Hematopoietic multipotent progenitor cell treated with erythropoietin and hydrocortisone succinate and interleukin-3 and kit ligand, for 15 days (in vitro differentiated cells): Measurements from ENCODE around the gene ATRX.
"Not testable (repeated sequence)": the region's sequence is repeated elsewhere in the genome, so short reads cannot be mapped to it uniquely, and the experiment has no call there.

Experiments used
- DNase-seq: peaks from one replicate; pipeline ENCODE4 v3.0.0-alpha.2; 2015; ENCODE audit warnings: low spot score

The ATRX gene

GRCh38 chrX:77740376-77740905 is 45.6 kb downstream of the ATRX start:
- DNase-seq = no peak

DNA sequence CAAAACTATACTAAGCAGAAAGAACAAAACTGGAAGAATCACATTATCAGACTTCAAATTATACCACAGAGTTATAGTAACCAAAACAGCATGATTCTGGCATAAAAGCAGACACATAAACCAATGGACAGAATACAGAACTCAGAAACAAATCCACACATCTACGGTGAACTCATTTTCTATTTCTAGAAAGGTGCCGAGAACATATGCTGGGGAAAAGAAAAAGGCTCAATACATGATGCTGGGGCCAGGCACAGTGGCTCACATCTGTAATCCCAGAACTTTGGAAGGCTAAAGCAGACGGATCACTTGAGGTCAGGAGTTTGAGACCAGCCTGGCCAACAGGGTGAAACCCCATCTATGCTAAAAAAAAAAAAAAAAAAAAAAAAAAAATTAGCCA is 52.7 kb downstream of the ATRX start:
- DNase-seq = no peak

DNA sequence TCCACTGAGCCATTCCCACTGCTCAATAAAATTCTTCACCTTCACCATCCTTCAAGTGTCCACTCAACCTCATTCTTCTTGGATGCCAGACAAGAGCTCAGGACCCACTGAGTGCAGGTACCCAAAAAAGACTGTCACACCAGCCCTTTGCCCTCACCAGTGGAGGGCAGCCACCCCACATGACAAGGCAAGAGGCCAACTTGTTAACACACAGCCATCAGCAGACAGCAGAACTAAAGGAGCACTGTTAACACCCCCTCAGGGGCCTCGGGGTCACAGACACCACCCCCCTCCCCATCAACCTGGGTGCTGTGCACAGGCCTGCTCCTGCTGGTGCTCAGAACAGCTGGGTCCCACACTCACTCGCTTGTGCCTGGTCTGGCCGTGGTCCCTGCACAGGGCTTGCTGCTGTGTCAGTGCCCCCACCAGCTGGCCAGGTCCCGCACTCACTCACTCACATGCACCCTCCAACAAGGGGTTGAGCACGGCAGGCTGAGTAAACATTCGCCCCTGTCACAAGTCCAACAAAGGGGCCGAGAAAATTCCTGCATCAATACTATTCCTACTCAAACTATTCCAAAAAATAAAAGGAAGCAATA is 54.1 kb downstream of the ATRX start:
- no peak for DNase-seq

- not testable (repeated sequence) for DNase-seq
These were observed 59.9 kb downstream of the ATRX start for GRCh38 chrX:77726095-77726494.

- DNase-seq = no peak
These were observed 62.3 kb downstream of the ATRX start for GRCh38 chrX:77723681-77724080.

- no peak for DNase-seq
These were observed 66.6 kb downstream of the ATRX start for GRCh38 chrX:77719388-77719787.

- DNase-seq = no peak
These were observed 81.1 kb downstream of the ATRX start for GRCh38 chrX:77704881-77705280.

DNA sequence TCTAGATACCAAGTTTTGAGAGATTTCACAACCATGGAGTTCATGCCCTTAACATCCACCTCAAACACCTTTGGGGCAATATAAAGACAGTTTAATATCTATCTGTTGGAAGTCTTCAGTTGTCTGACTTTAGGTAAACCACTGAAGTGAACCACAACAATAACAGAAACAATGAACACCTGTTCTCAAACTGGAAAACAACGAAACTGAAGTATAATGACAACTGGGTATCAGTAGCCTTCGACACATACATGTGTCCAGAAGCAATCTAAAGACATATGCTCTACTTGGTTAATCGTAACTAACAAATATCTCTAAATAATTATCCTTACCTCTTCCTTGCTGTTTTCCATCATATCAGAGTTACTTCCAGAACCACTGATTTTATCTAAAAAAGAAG is 87.8 kb downstream of the ATRX start:
- no peak for DNase-seq

DNA sequence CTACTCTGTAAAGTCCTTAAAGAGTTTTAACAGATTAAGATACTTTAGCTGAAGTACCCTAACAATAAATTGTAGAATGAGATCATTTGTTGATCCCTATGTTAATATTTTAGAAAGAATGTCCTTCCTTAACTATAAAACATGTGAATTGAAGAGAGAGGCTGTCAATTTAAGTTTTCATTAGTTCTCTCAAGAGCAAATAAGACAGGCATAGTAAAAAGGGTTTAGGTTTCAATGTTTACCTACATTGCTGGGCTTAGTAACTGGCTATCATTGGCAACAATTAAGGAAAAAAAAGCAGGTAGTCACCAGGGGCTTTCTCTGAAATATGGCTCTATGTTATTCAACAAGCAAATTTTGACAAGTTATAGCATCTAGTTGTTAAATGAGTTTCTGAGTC is 91.5 kb downstream of the ATRX start:
- DNase-seq = no peak

- DNase-seq = no peak
These were observed 92.4 kb downstream of the ATRX start for GRCh38 chrX:77693594-77693993.

- DNase-seq = no peak
These were observed 94.1 kb downstream of the ATRX start for GRCh38 chrX:77691916-77692315.

DNA sequence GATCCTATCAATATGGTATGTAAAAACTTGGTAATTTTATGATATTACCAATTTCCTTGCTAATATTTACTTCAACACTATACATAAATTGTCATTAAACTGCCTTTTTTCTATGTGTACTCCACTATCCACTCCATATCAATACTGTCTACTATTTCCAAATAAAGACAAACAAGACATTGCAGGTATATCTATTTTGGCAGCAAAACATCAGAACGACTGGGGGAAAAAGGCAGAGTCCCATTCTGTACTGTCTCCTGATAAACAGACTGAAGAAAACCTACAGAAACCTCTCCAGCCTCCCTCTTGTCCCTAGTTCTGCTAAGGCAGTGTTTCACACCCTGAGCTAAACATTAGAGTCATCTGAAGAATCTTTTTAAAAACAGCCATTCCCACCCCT is 96.6 kb downstream of the ATRX start:
- no peak for DNase-seq

GRCh38 chrX:77685683-77686082 is 100.3 kb downstream of the ATRX start:
- not testable (repeated sequence) for DNase-seq

DNA sequence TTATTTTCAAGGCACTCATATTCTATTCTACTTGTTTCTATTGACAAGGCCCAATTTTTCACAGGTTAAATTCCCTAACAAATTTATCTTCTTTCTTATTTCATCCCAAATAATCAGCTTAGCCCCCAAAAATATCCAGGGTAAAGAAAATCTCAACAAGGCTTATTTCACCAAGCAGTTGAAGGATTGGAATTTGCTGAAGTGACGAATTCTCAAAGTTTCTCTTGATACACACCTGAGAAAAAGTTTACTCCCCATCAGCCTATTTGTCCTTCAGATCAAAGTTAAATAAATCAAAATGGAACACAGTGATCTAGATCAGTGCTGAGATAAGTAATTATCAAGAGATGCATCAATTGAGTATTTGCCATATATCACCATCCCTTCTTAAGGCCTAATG is 106.9 kb downstream of the ATRX start:
- DNase-seq = no peak

- DNase-seq = no peak
These were observed 110.0 kb downstream of the ATRX start for GRCh38 chrX:77675986-77676385.

- no peak for DNase-seq
These were observed 117.4 kb downstream of the ATRX start for GRCh38 chrX:77668391-77669237.

GRCh38 chrX:77658886-77659285 is 127.1 kb downstream of the ATRX start:
- DNase-seq = no peak

DNA sequence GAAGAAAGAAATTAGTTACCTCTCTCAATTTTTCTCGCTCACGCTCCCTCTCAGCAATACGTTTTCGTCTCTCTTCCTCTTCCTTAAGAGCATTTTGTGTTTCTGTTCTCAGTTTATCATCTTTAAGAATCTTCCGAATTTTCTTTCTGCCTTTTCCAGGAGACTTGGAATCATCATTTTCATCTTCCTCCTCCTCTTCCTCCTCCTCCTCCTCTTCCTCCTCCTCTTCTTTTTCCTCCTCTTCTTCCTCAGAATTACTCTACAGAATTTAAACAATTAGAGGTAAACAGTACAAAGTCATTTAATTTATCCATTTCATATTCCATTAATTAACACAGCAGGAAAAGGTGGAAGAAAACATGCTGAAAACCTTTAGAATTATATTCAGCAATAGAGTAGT is 133.9 kb downstream of the ATRX start:
- DNase-seq = no peak

DNA sequence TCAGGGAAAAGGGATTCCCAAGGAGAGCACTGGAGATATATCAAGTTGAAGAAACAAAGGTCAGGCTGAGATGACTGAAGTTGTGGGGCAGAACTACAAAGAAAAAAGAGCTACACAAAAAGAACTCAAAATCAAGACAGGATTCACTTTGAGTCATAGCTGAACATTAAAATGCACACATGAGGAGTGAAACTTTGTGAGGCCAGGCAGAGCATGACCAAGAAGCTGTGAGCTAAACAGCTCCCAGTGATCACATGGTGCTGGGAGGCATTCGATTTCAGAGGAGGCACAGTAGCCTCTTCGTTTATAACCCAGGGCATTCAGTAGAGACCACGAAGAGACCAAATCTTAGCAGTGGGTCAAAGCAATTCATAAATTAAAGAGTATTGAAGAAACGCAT is 145.3 kb downstream of the ATRX start:
- no peak for DNase-seq

DNA sequence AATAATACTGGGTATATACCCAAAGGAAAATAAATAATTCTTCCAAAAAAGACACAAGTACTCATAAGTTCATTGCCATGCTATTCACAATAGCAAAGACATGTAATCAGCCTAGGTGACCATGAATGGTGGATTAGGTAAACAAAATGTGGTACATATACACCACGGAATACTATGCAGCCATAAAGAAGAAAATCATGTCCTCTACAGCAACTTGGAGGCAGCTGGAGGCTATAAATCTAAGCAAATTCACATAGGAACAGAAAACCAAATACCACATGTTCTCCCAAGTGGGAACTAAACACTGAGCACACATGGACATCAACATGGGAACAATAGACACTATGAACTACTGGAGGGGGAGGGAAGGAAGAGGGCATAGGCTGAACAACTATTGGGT is 146.2 kb downstream of the ATRX start:
- DNase-seq = no peak

- DNase-seq = no peak
These were observed 147.6 kb downstream of the ATRX start for GRCh38 chrX:77638397-77638796.

- no peak for DNase-seq
These were observed 150.6 kb downstream of the ATRX start for GRCh38 chrX:77635373-77635772.

DNA sequence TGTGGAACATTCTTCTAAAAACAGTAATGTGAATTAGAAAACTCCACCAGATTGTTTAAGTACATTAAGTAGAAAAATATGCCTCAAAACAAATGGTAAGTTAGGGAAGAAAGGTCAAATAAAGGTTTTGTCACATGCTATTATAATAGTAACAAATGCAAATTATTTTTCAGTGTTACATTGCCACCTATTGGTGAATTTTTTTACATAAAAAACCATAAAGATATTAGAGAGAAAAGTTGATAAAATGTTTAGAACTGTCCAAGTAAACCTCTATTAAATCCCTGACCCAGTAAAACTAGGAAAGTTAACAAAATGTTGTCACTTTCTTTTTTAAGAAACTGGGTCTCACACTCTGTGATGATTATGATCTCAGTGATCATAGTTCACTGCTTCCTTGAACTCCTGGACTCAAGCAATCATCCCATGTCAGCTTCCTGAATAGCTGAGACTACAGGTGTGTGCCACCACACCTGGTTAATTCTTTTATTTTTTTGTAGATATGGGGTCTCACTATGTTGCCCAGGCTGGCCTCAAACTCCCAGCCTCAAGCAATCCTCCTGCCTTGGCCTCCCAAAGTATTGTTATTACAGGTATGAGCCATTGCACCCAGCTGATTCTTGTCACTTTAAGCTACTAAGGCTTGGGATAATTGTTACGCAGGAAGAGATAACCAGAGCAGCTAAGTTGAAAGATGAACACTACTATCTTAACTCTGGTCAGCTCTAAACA is 157.6 kb downstream of the ATRX start:
- peak; percentile 3 for DNase-seq
